GM19467 (cell line): ENCODE results near the gene SLX4IP.
A peak's percentile ranks its signal among the peaks of the same experiment; 100 is the strongest.
"Not testable (repeated sequence)": the region's sequence is repeated elsewhere in the genome, so short reads cannot be mapped to it uniquely, and the experiment has no call there.

ENCODE experiments used
- ATAC-seq: cut with Tn5 transposase; IDR thresholded peaks from one replicate; pipeline ENCODE4 v1.9.1; 2021; ENCODE audit warnings: mild to moderate bottlenecking, moderate library complexity; ENCODE audit not compliant: unreplicated experiment

The SLX4IP gene

GRCh38 chr20:10595985-10596384 lies 160.9 kb downstream of the SLX4IP start:
- no peak for ATAC-seq

GRCh38 chr20:10596710-10597121 lies 161.6 kb downstream of the SLX4IP start:
- ATAC-seq = no peak

- ATAC-seq = no peak
Measured at GRCh38 chr20:10597637-10598036, 162.5 kb downstream of the SLX4IP start.

- no peak for ATAC-seq
Measured at GRCh38 chr20:10602221-10602871, 167.2 kb downstream of the SLX4IP start.

GRCh38 chr20:10603378-10603777 lies 168.3 kb downstream of the SLX4IP start:
- no peak for ATAC-seq

GRCh38 chr20:10603971-10604864 lies 169.1 kb downstream of the SLX4IP start:
- no peak for ATAC-seq

GRCh38 chr20:10604865-10605440 lies 169.8 kb downstream of the SLX4IP start:
- ATAC-seq = no peak

- no peak for ATAC-seq
Measured at GRCh38 chr20:10605547-10606195, 170.6 kb downstream of the SLX4IP start.

- ATAC-seq = no peak
Measured at GRCh38 chr20:10609276-10609675, 174.2 kb downstream of the SLX4IP start.

GRCh38 chr20:10609770-10610169 lies 174.7 kb downstream of the SLX4IP start:
- ATAC-seq = no peak

GRCh38 chr20:10610251-10610650 lies 175.1 kb downstream of the SLX4IP start:
- ATAC-seq = no peak

- peak; percentile 80 for ATAC-seq
Measured at GRCh38 chr20:10611357-10611756, 176.3 kb downstream of the SLX4IP start.

- ATAC-seq = not testable (repeated sequence)
Measured at GRCh38 chr20:10613426-10613825, 178.3 kb downstream of the SLX4IP start.

GRCh38 chr20:10613911-10614310 lies 178.8 kb downstream of the SLX4IP start:
- ATAC-seq = no peak

GRCh38 chr20:10616212-10616611 lies 181.1 kb downstream of the SLX4IP start:
- ATAC-seq = no peak

- ATAC-seq = not testable (repeated sequence)
Measured at GRCh38 chr20:10617549-10618133, 182.5 kb downstream of the SLX4IP start.

GRCh38 chr20:10618611-10619245 lies 183.6 kb downstream of the SLX4IP start:
- ATAC-seq = no peak

- no peak for ATAC-seq
Measured at GRCh38 chr20:10619427-10619826, 184.3 kb downstream of the SLX4IP start.

GRCh38 chr20:10621149-10621548 lies 186.0 kb downstream of the SLX4IP start:
- ATAC-seq = no peak

GRCh38 chr20:10622657-10623418 lies 187.7 kb downstream of the SLX4IP start:
- no peak for ATAC-seq
